Neural crest cell (in vitro differentiated cells): ENCODE results near the gene PTCD1. TPM values are rescaled to one million over a fixed set of nuclear protein-coding genes. Genes with fewer than 3 reads are reported as not detected.
A peak's percentile ranks its signal among the peaks of the same experiment; 100 is the strongest.

Experiments used
- DNase-seq: peaks from one replicate; pipeline ENCODE4 v3.0.0; 2021; ENCODE audit warnings: low read depth, mixed read lengths, low spot score
- H3K27ac Mint-ChIP-seq: one replicate; pipeline ENCODE4 v1.8.0; 2021; ENCODE audit warnings: mild to moderate bottlenecking, mixed read lengths; ENCODE audit not compliant: unreplicated experiment
- H3K27me3 Mint-ChIP-seq: 2 replicates; pipeline ENCODE4 v1.8.0; 2021; ENCODE audit warnings: low read depth, mild to moderate bottlenecking, mixed read lengths
- H3K36me3 Mint-ChIP-seq: 2 replicates; pipeline ENCODE4 v1.8.0; 2021; ENCODE audit warnings: low read depth, mild to moderate bottlenecking, mixed read lengths
- H3K4me1 Mint-ChIP-seq: 2 replicates; pipeline ENCODE4 v1.8.0; 2021; ENCODE audit warnings: mixed read lengths
- H3K4me3 Mint-ChIP-seq: one replicate; pipeline ENCODE4 v1.8.0; 2021; ENCODE audit warnings: mild to moderate bottlenecking, mixed read lengths
- H3K9me3 Mint-ChIP-seq: 2 replicates; pipeline ENCODE4 v1.8.0; 2021; ENCODE audit warnings: mixed read lengths
- CTCF ChIP-seq: fragments of 200-600 bp; sonication (generic); conservative IDR thresholded peaks from 2 replicates; pipeline ENCODE4 v1.5.0; 2021; ENCODE audit warnings: antibody characterized with exemption, mild to moderate bottlenecking
- long read RNA-seq: library from polyadenylated mRNA; unstranded; transcript quantifications from one replicate; pipeline ENCODE4 v2.0.0, GENCODE V29; 2020
- total RNA-seq: library from RNA; stranded (reverse); gene quantifications from 2 replicates; pipeline ENCODE4 v1.2.1, GENCODE V29; 2021

The PTCD1 gene
- total RNA-seq = 9.7 and 11.1 TPM in 2 replicates
- long read RNA-seq, full-length matches to known transcripts = 20 of 26 reads
- long read RNA-seq, partial matches to known transcripts = 3 of 26 reads
- long read RNA-seq, other reads (novel, unspliced or antisense) = 3 of 26 reads

GRCh38 chr7:99438573-99439480, at the start of gene PTCD1, which contains the start of gene CPSF4:
Gene PTCD1, minus strand, starts transcription at chr7:99438798. Its CDS starts 3,556 bp downstream, at chr7:99435242.
Gene CPSF4, plus strand, starts transcription at chr7:99438943. Its CDS starts 140 bp downstream, at chr7:99439083.
- H3K27ac Mint-ChIP-seq = peak within 1 kb of the TSS; percentile 99
- DNase-seq = peak; percentile 94
- H3K36me3 Mint-ChIP-seq = no peaks in the 10 kb centered on the region
- H3K27me3 Mint-ChIP-seq = no peaks in the 10 kb centered on the region
- TF ChIP-seq CTCF = no peak
- H3K4me3 Mint-ChIP-seq = peak within 1 kb of the TSS; percentile 96
- H3K4me1 Mint-ChIP-seq = peaks cover 20% of the 10 kb centered on the region
- no peaks in the 10 kb centered on the region for H3K9me3 Mint-ChIP-seq

GRCh38 chr7:99485094-99485493, 46.5 kb upstream of the PTCD1 start:
- DNase-seq = no peak
- TF ChIP-seq CTCF = no peak
- H3K36me3 Mint-ChIP-seq = peaks cover 10% of the 10 kb centered on the region
- H3K9me3 Mint-ChIP-seq = no peaks in the 10 kb centered on the region
- H3K27me3 Mint-ChIP-seq = no peaks in the 10 kb centered on the region
- H3K4me3 Mint-ChIP-seq = no peak overlapping the region
- no peak overlapping the region for H3K27ac Mint-ChIP-seq
- no peaks in the 10 kb centered on the region for H3K4me1 Mint-ChIP-seq

GRCh38 chr7:99478464-99479440, 40.2 kb upstream of the PTCD1 start:
- no peak for DNase-seq
- Mint-ChIP-seq H3K36me3 (peaks cover 2% of the 10 kb centered on the region), H3K4me3 (peak overlapping the region; percentile 22), H3K27ac (no peak overlapping the region), H3K27me3 (no peaks in the 10 kb centered on the region), H3K9me3 (no peaks in the 10 kb centered on the region), H3K4me1 (peaks cover 3% of the 10 kb centered on the region)
- TF ChIP-seq CTCF = no peak

GRCh38 chr7:99476107-99476506, 37.5 kb upstream of the PTCD1 start:
- no peak for DNase-seq
- Mint-ChIP-seq H3K4me3 (peak overlapping the region; percentile 64), H3K36me3 (no peaks in the 10 kb centered on the region)

More at GRCh38 chr7:99476107-99476506, 37.5 kb upstream of the PTCD1 start:
- H3K4me1 Mint-ChIP-seq = peaks cover 17% of the 10 kb centered on the region
- no peak overlapping the region for H3K27ac Mint-ChIP-seq
- no peaks in the 10 kb centered on the region for H3K9me3 Mint-ChIP-seq
- no peak for TF ChIP-seq CTCF
- peaks cover 2% of the 10 kb centered on the region for H3K27me3 Mint-ChIP-seq
